ENCODE data around the gene FGD4. TPM values are rescaled to one million over a fixed set of nuclear protein-coding genes. Genes with fewer than 3 reads are reported as not detected.

FGD4 gene
- total RNA-seq, 3 donors from 2014 or later = 50.5 to 57.8 (median 56.3) TPM

- H3K9me3 ChIP-seq = no peaks in the 10 kb centered on the region
- no peaks in the 10 kb centered on the region for H3K27me3 ChIP-seq
- intact Hi-C loops (cut with DNase I; ENCODE audit: low total_unique reads) = no loop called here
- H3K27ac ChIP-seq = no peak overlapping the region
- no peaks in the 10 kb centered on the region for H3K36me3 ChIP-seq
- TF ChIP-seq POLR2A (IDR thresholded peaks at IDR 0.05) = no peak
- TF ChIP-seq CTCF (IDR thresholded peaks at IDR 0.05) = no peak
- TF ChIP-seq POLR2AphosphoS5 (IDR thresholded peaks at IDR 0.05) = no peak
- no peak overlapping the region for H3K4me3 ChIP-seq
- DNase-seq (ENCODE audit: low spot score in 2 of 2) = no peak
- H3K4me1 ChIP-seq = no peaks in the 10 kb centered on the region
Observed at GRCh38 chr12:32662665-32663064, 263.3 kb downstream of the FGD4 start.

- intact Hi-C loops (cut with DNase I; ENCODE audit: low total_unique reads) = no loop called here
- H3K4me3 ChIP-seq = peak overlapping the region in 1 of 3 donors; percentile 32
- no peaks in the 10 kb centered on the region for H3K4me1 ChIP-seq
Observed at GRCh38 chr12:32666018-32666417, 266.7 kb downstream of the FGD4 start.

GRCh38 chr12:32669584-32669983 lies 270.2 kb downstream of the FGD4 start:
- H3K27me3 ChIP-seq = no peaks in the 10 kb centered on the region
- DNase-seq (ENCODE audit: low spot score in 2 of 2) = no peak
- TF ChIP-seq POLR2A (IDR thresholded peaks at IDR 0.05) (no peak), POLR2AphosphoS5 (IDR thresholded peaks at IDR 0.05) (no peak), CTCF (IDR thresholded peaks at IDR 0.05) (no peak)
- no peaks in the 10 kb centered on the region for H3K4me1 ChIP-seq
- no peaks in the 10 kb centered on the region for H3K36me3 ChIP-seq
- H3K4me3 ChIP-seq = no peak overlapping the region
- intact Hi-C loops (cut with DNase I; ENCODE audit: low total_unique reads) = no loop called here
- H3K9me3 ChIP-seq = peaks cover 0 to 10% of the 10 kb centered on the region in 2 donors
- no peak overlapping the region for H3K27ac ChIP-seq

More at GRCh38 chr12:32666018-32666417, 266.7 kb downstream of the FGD4 start:
- TF ChIP-seq POLR2A (IDR thresholded peaks at IDR 0.05) = no peak
- no peak for TF ChIP-seq CTCF (IDR thresholded peaks at IDR 0.05)
- no peak for TF ChIP-seq POLR2AphosphoS5 (IDR thresholded peaks at IDR 0.05)
- Histone ChIP-seq H3K27me3 (no peaks in the 10 kb centered on the region), H3K27ac (peak overlapping the region in 1 of 2 donors; percentile 46), H3K9me3 (peaks cover 0 to 10% of the 10 kb centered on the region in 2 donors), H3K36me3 (no peaks in the 10 kb centered on the region)
- no peak for DNase-seq (ENCODE audit: low spot score in 2 of 2)

- Histone ChIP-seq H3K9me3 (peaks cover 0 to 10% of the 10 kb centered on the region in 2 donors), H3K4me3 (no peak overlapping the region), H3K27me3 (no peaks in the 10 kb centered on the region), H3K4me1 (no peaks in the 10 kb centered on the region), H3K36me3 (no peaks in the 10 kb centered on the region), H3K27ac (no peak overlapping the region)
- no peak for TF ChIP-seq POLR2AphosphoS5 (IDR thresholded peaks at IDR 0.05)
- peak in 2 of 3 donors; percentile 39 to 50 for TF ChIP-seq CTCF (IDR thresholded peaks at IDR 0.05)
- DNase-seq (ENCODE audit: low spot score in 2 of 2) = no peak
- intact Hi-C loops (cut with DNase I; ENCODE audit: low total_unique reads) = no loop called here
Observed at GRCh38 chr12:32671930-32672780, 272.8 kb downstream of the FGD4 start.
